Liver (tissue), 9 donors: Measurements from ENCODE around the gene DPF3. TPM values are rescaled to one million over a fixed set of nuclear protein-coding genes. Genes with fewer than 3 reads are reported as not detected.
A peak's percentile ranks its signal among the peaks of the same experiment; 100 is the strongest.

ENCODE experiments used
- DNase-seq: peaks from one replicate; pipeline ENCODE4 v3.0.0-alpha.2; 2017; ENCODE audit warnings: low spot score
- H3K27ac ChIP-seq, 2 donors: one replicate each; pipeline ENCODE4 v1.7.0; 2013; ENCODE audit warnings: inconsistent platforms in 2 of 2, low read length in 2 of 2, control low read depth in 1 of 2, low read depth in 1 of 2, mild to moderate bottlenecking in 1 of 2
- H3K27me3 ChIP-seq, 4 donors: one replicate each; pipeline versions ENCODE4 v1.6.1 to v1.7.0; 2013; ENCODE audit warnings: low read length in 3 of 4, inconsistent platforms in 1 of 4, mild to moderate bottlenecking in 1 of 4, moderate library complexity in 1 of 4; ENCODE audit not compliant: control insufficient read depth in 4 of 4, insufficient read depth in 4 of 4
- H3K36me3 ChIP-seq, 4 donors: one replicate each; pipeline versions ENCODE4 v1.6.1 to v1.7.0; 2013; ENCODE audit warnings: low read length in 3 of 4, mild to moderate bottlenecking in 3 of 4, low read depth in 1 of 4, moderate library complexity in 1 of 4; ENCODE audit not compliant: control insufficient read depth in 4 of 4, insufficient read depth in 3 of 4
- H3K4me1 ChIP-seq, 4 donors: one replicate each; pipeline versions ENCODE4 v1.6.1 to v1.7.0; 2013; ENCODE audit warnings: low read length in 3 of 4, mild to moderate bottlenecking in 3 of 4, moderate library complexity in 1 of 4; ENCODE audit not compliant: control insufficient read depth in 4 of 4, insufficient read depth in 4 of 4
- H3K4me3 ChIP-seq, 3 donors: one replicate each; pipeline versions ENCODE4 v1.6.1 to v1.7.0; 2013; ENCODE audit warnings: low read length in 3 of 3, control low read depth in 1 of 3, low read depth in 1 of 3, mild to moderate bottlenecking in 1 of 3
- H3K9ac ChIP-seq, 2 donors: one replicate each; pipeline ENCODE4 v1.7.0; 2013; ENCODE audit warnings: low read length in 2 of 2, mild to moderate bottlenecking in 2 of 2, moderate library complexity in 2 of 2, control low read depth in 1 of 2, low read depth in 1 of 2
- H3K9me3 ChIP-seq, 4 donors: one replicate each; pipeline versions ENCODE4 v1.6.1 to v1.7.0; 2013; ENCODE audit warnings: low read length in 3 of 4; ENCODE audit not compliant: control insufficient read depth in 4 of 4
- ATF3 ChIP-seq: IDR thresholded peaks from 2 replicates; pipeline ENCODE4 v1.6.1; 2016; ENCODE audit warnings: antibody characterized with exemption
- EGR1 ChIP-seq, 2 donors: IDR thresholded peaks; 2 replicates each; pipeline ENCODE4 v1.6.1; 2016 to 2018; ENCODE audit warnings: antibody characterized with exemption in 2 of 2, low read depth in 2 of 2
- FOXA2 ChIP-seq: IDR thresholded peaks from 2 replicates; pipeline ENCODE4 v1.6.1; 2016; ENCODE audit warnings: antibody characterized with exemption
- GABPA ChIP-seq, 2 donors: IDR thresholded peaks in 1 of 2; conservative IDR thresholded peaks in 1 of 2; 2 replicates each; pipeline ENCODE4 v1.6.1; 2016; ENCODE audit warnings: antibody characterized with exemption in 2 of 2, mild to moderate bottlenecking in 1 of 2, moderate library complexity in 1 of 2
- HNF4A ChIP-seq, 2 donors: conservative IDR thresholded peaks; 2 replicates each; pipeline ENCODE4 v1.6.1; 2016; ENCODE audit warnings: antibody characterized with exemption in 2 of 2, mild to moderate bottlenecking in 2 of 2
- HNF4G ChIP-seq: IDR thresholded peaks from 2 replicates; pipeline ENCODE4 v1.6.1; 2016; ENCODE audit warnings: antibody characterized with exemption
- JUND ChIP-seq, 2 donors: IDR thresholded peaks; 2 replicates each; pipeline ENCODE4 v1.6.1; 2016; ENCODE audit warnings: antibody characterized with exemption in 2 of 2
- MAX ChIP-seq: IDR thresholded peaks from 2 replicates; pipeline ENCODE4 v1.6.1; 2016; ENCODE audit warnings: antibody characterized with exemption
- NR2F2 ChIP-seq: IDR thresholded peaks from 2 replicates; pipeline ENCODE4 v1.6.1; 2016; ENCODE audit warnings: antibody characterized with exemption
- RAD21 ChIP-seq, 2 donors: IDR thresholded peaks; 2 replicates each; pipeline ENCODE4 v1.6.1; 2016; ENCODE audit warnings: antibody characterized with exemption in 2 of 2, mild to moderate bottlenecking in 2 of 2
- REST ChIP-seq: IDR thresholded peaks from 2 replicates; pipeline ENCODE4 v1.6.1; 2016; ENCODE audit warnings: antibody characterized with exemption, mild to moderate bottlenecking
- RXRA ChIP-seq, 2 donors: IDR thresholded peaks; 2 replicates each; pipeline ENCODE4 v1.6.1; 2017 to 2018; ENCODE audit warnings: antibody characterized with exemption in 2 of 2, mild to moderate bottlenecking in 1 of 2
- SP1 ChIP-seq: IDR thresholded peaks from 2 replicates; pipeline ENCODE4 v1.6.1; 2018; ENCODE audit warnings: antibody characterized with exemption, mild to moderate bottlenecking
- TAF1 ChIP-seq: conservative IDR thresholded peaks from 2 replicates; pipeline ENCODE4 v1.6.1; 2016; ENCODE audit warnings: antibody characterized with exemption, mild to moderate bottlenecking
- YY1 ChIP-seq: IDR thresholded peaks from 2 replicates; pipeline ENCODE4 v1.6.1; 2016; ENCODE audit warnings: antibody characterized with exemption, mild to moderate bottlenecking
- ZBTB33 ChIP-seq: IDR thresholded peaks from 2 replicates; pipeline ENCODE4 v1.6.1; 2016; ENCODE audit warnings: antibody characterized with exemption
- WGBS: extraction: QIAGEN DNeasy Blood & Tissue Kit; methylation state at CpG from one replicate; pipeline ENCODE4 v1.1.7; 2013; 5-methylcytosine and 5-hydroxymethylcytosine counted together
- polyA plus RNA-seq, 2 donors: library from polyadenylated mRNA; stranded (reverse) in 1 of 2; unstranded in 1 of 2; fragments of 200-250 nt in 1 of 2; fragments of >200 nt in 1 of 2; fragmentation: Nextera tagmentation in 1 of 2; extraction: Ambion mirVana in 1 of 2; gene quantifications; one replicate each; pipeline versions ENCODE4 v1.2.1 to v1.2.3, GENCODE V29; 2013 to 2015
- total RNA-seq, 2 donors: library from RNA; depleted of rRNA; stranded (reverse); fragments of >200 nt; gene quantifications; one replicate each; pipeline ENCODE4 v1.2.3, GENCODE V29; 2014
- donor health status: healthy.
- donor health status: healthy.
- donor health status: healthy.
- donor health status: healthy.
- donor health status: healthy.

The DPF3 gene
- total and polyA plus RNA-seq, 4 donors, result 1.1 to 23.2 (median 2.5) TPM

GRCh38 chr14:72617391-72618031 is 276.4 kb downstream of the DPF3 start:
- Histone ChIP-seq H3K27me3 (no peaks in the 10 kb centered on the region), H3K4me1 (peaks cover 0 to 13% (median 8%) of the 10 kb centered on the region in 4 donors)

GRCh38 chr14:72616811-72617210 is 277.1 kb downstream of the DPF3 start:
- no peaks in the 10 kb centered on the region for H3K9me3 ChIP-seq

More at GRCh38 chr14:72617391-72618031, 276.4 kb downstream of the DPF3 start:
- DNase-seq, result peak; percentile 22
- H3K9me3 ChIP-seq, result no peaks in the 10 kb centered on the region
- no peaks in the 10 kb centered on the region for H3K36me3 ChIP-seq
- no peak overlapping the region for H3K4me3 ChIP-seq
- no peak overlapping the region for H3K9ac ChIP-seq
- WGBS, result 85% methylated on average over 20 of the region's 20 CpGs
- no peak overlapping the region for H3K27ac ChIP-seq
- TF ChIP-seq HNF4A (conservative IDR thresholded peaks at IDR 0.05) (no peak), HNF4G (no peak)

More at GRCh38 chr14:72616811-72617210, 277.1 kb downstream of the DPF3 start:
- H3K4me3 ChIP-seq, result no peak overlapping the region
- peaks cover 0 to 16% (median 9%) of the 10 kb centered on the region in 4 donors for H3K4me1 ChIP-seq
- no peaks in the 10 kb centered on the region for H3K27me3 ChIP-seq
- H3K9ac ChIP-seq, result no peak overlapping the region
- no peak for DNase-seq
- no peaks in the 10 kb centered on the region for H3K36me3 ChIP-seq
- 86% methylated on average over 7 of the region's 7 CpGs for WGBS
- TF ChIP-seq ZBTB33 (no peak), RAD21 (IDR thresholded peaks at IDR 0.05) (no peak), TAF1 (no peak), YY1 (no peak), SP1 (no peak), FOXA2 (no peak), MAX (no peak), NR2F2 (no peak), RXRA (IDR thresholded peaks at IDR 0.05) (no peak), JUND (IDR thresholded peaks at IDR 0.05) (no peak), REST (no peak), GABPA (IDR thresholded peaks at IDR 0.05 in 1 of 2, conservative IDR thresholded peaks at IDR 0.05 in 1 of 2) (no peak), ATF3 (no peak), EGR1 (IDR thresholded peaks at IDR 0.05; ENCODE audit: low read depth in 2 of 2) (no peak), HNF4G (no peak)
- H3K27ac ChIP-seq, result no peak overlapping the region
